ENCODE data around the gene SMYD5.

Gene SMYD5

DNA sequence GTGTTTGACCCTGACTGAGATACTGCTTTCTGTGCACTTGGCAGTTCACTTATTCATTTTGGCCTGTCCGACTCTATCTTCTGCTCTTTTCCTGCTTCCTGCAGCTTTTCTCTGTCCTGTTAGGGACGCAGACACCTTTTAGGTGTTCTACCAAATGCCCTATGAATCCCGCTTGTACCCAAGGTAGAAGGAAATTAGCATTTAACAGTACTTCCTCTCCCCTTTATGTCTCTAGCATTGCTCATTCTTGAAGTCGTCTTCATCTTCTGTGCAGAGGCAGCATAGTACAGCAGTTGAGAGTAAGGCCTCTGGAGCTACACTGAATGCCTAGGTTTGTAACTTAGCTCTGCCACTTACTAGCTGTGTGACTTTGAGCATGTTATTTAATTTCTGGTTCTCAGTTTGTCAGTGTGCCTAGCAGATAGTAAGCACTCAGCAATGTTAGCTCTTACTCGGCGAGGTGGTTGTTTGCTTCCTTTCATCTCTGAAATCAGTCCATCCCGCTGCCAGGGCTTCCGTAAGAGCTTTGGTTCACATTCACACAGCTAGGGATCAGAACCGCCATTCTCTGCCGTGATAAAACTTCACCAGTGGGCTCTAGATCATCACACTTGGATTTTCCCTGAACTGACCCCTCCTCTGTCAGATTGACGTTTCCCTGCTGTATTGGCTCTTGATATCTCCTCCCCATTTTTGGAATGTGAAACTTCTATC lies 21.4 kb downstream of the SMYD5 start:
- in situ Hi-C loops (cut with HindIII; ENCODE audit: low sequenced_read_pairs) = loop anchor here (5.0 kb wide), 1 partner anchor 57 kb away; the partner anchor contains the start of gene EGR4

GRCh38 chr2:73237168-73237567 lies 23.1 kb downstream of the SMYD5 start:
- in situ Hi-C loops (cut with HindIII; ENCODE audit: low sequenced_read_pairs) = loop anchor here (5.0 kb wide), 1 partner anchor 55 kb away; the partner anchor contains the start of gene EGR4

GRCh38 chr2:73238149-73238548 lies 24.1 kb downstream of the SMYD5 start:
- in situ Hi-C loops (cut with HindIII; ENCODE audit: low sequenced_read_pairs) = loop anchor here (5.0 kb wide), 1 partner anchor 54 kb away; the partner anchor contains the start of gene EGR4

DNA sequence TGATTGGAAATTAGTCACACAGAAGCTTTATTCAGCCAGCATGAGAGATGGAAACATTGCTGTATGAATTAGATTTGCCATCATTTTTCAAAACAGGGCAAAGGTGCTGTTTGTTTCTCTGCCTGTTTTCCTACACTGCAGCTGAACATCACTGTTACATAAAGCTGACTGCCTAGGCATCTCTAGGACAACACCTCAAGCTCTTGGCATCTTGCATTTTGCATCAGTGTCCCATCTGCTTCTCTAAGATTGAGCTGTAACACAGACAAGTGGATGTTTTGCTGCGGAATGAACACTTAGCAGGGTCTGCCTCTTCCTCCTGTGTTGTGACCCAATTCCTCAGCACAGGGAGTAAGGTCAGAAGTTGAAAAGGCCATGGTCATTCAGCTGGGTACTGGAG lies 24.9 kb downstream of the SMYD5 start:
- in situ Hi-C loops (cut with HindIII; ENCODE audit: low sequenced_read_pairs) = loop anchor here (5.0 kb wide), 1 partner anchor 53 kb away; the partner anchor contains the start of gene EGR4

DNA sequence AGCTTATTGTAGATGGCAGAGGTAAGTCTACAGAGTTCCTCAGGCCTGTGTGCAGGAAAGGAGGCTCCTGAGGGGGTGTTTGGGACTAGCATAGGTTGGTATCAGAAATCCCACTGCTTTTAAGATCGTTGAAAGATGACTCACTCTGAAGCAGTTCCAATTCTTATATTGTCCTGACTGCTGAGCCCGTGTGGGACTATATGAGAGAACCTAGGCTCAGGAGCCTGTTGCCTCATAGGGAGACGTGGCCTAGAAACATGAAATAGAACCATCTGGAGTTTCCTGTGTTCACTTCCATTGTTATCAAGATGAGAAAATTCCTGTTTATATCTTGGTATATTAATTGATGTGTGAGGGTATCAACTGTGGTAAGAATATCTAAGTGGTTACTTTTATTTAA lies 25.7 kb downstream of the SMYD5 start:
- in situ Hi-C loops (cut with HindIII; ENCODE audit: low sequenced_read_pairs) = loop anchor here (5.0 kb wide), 1 partner anchor 53 kb away; the partner anchor contains the start of gene EGR4

DNA sequence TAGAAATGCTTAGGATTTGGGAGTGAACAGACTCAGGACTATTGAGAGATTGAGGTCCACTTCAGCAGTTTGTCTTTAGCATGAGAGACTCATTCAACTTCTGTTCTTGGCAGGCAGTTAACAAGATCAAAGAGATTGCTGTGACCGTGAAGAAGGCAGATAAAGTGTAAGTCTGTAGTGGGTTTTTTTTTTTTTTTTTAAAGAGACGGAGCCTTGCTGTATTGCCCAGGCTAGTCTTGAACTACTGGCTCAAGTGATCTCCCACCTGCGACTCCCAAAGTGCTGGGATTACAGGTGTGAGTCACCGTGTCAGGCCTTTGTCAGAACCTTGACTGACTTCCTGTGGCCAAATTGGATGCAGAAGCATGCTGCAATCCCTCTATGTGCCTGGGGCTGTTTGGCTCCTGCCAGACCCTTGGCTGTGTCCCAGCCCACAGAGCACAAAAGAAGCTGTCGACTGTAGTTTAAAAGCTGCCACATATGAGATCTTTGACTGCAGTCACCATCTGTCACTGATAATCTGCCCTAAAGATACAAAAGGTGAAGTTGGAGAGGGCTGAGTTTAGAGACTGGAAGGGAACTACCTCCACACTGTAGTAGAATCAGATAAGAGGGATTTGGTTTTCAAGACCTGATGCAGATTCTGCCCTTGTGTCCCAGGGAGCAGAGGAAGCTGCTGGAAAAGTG lies 30.0 kb downstream of the SMYD5 start:
- in situ Hi-C loops (cut with HindIII; ENCODE audit: low sequenced_read_pairs) = no loop called here

DNA sequence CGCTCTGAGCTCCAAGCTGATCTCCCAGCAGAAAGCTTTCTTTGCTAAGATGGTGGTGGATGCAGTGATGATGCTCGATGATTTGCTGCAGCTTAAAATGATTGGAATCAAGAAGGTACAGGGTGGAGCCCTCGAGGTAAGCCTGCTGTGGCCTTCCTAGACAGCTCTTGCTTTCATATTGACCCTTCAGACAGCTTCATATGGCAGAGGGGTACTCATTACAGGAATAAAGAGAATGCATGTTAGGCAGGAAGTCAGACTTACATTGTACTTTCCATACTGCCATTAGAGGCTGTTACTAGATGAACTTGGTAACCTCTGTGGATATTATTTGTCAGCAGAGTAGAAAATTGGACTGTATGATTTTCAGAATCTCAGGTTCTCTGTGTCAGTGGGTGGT lies 30.5 kb downstream of the SMYD5 start:
- in situ Hi-C loops (cut with HindIII; ENCODE audit: low sequenced_read_pairs) = no loop called here

DNA sequence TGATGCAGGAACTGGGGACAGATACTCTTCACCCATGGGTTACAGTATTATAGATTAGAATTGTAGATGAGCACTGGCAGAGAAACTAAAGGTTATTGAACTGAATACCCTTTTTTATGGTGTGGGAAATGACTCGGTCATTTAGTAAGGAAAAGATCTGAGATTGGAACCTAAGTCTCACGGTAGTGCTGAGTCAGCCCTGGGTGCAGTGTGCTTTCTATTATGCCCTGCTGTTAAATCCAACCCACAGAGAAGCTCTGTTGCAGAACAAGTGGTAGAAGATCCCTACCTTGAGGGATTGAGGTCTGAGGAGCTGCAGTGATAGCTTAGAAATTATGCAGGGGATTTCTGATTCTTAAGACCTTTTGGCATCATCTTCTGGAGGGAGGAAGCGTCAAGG lies 32.8 kb downstream of the SMYD5 start:
- in situ Hi-C loops (cut with HindIII; ENCODE audit: low sequenced_read_pairs) = no loop called here

DNA sequence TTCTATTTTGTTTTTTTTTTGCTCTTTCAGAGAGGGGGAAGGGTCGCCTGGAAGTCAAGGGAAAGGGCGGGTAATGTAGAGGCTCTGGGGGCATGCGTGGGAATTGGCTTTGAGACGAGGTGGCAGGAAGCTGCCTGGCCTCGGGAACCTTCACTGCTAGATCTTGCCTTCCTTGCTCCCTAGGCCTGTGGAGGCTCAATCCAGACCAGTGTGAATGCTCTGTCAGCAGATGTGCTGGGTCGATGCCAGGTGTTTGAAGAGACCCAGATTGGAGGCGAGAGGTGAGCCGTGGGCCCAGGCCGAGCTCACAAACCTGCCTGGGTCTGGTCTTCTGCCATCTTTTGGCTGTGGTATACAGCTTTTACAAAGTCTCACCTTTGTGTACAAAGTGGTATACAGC lies 35.6 kb downstream of the SMYD5 start:
- in situ Hi-C loops (cut with HindIII; ENCODE audit: low sequenced_read_pairs) = no loop called here

DNA sequence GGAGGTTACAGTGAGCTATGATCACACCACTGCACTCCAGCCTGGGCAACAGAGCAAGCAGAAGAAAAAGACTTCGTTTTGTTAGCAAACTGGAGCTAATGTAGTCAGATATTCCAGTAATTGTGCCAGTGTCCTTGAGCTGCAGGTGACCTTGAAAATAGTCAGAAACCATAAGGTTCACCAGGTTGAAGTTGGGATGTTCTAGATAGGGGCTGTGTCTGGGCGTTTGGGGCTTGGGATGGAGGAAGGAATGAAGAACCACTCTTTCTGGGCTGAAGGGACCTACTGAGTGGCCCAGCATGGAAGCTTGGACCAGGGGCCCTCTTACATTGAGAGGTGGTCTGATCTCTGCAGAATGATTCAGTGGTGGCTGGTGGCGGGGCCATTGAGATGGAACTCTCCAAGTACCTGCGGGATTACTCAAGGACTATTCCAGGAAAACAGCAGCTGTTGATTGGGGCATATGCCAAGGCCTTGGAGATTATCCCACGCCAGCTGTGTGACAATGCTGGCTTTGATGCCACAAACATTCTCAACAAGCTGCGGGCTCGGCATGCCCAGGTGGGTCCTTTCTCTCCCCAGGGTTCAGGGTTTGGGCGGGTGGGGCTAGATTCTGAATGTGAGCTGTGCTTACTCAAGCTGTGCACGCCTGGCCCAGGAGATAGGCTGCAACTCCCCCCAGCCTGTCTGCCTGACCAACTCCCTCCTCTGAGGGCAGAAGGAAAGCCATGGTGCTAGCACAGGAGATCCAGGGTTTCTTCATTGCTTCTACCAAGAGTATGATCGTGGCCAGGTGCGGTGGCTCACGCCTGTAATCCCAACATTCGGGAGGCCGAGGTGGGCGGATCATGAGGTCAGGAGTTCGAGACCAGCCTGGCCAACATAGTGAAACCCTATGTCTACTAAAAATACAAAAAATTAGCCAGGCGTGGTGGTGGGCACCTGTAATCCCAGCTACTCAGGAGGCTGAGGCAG lies 37.1 kb downstream of the SMYD5 start:
- in situ Hi-C loops (cut with HindIII; ENCODE audit: low sequenced_read_pairs) = no loop called here

DNA sequence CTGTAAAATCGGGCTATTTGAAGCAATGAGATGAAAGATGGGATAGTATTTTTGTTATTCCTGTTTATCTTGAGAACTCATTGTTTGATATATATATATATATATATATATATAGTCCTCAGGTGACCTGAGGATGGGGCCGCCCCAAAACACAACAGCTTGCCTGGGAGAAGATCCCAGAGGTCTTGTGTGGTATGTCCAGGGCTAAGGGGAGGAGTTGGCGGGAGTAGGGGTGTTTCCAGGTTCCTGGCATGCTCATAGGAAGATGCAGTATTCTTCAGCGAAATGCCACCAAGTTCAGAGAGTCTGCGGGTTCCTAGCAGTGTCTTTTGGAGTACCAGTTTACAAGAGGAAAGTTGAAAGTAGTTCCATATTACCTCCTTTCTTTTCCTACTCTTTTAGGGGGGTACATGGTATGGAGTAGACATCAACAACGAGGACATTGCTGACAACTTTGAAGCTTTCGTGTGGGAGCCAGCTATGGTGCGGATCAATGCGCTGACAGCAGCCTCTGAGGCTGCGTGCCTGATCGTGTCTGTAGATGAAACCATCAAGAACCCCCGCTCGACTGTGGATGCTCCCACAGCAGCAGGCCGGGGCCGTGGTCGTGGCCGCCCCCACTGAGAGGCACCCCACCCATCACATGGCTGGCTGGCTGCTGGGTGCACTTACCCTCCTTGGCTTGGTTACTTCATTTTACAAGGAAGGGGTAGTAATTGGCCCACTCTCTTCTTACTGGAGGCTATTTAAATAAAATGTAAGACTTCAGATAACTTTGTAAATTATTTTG lies 38.4 kb downstream of the SMYD5 start:
- in situ Hi-C loops (cut with HindIII; ENCODE audit: low sequenced_read_pairs) = no loop called here

GRCh38 chr2:73253400-73253799 lies 39.4 kb downstream of the SMYD5 start:
- in situ Hi-C loops (cut with HindIII; ENCODE audit: low sequenced_read_pairs) = no loop called here

- in situ Hi-C loops (cut with HindIII; ENCODE audit: low sequenced_read_pairs) = no loop called here
Observed at GRCh38 chr2:73253901-73254300, 39.9 kb downstream of the SMYD5 start.

GRCh38 chr2:73254343-73255006 lies 40.4 kb downstream of the SMYD5 start:
- in situ Hi-C loops (cut with HindIII; ENCODE audit: low sequenced_read_pairs) = no loop called here

DNA sequence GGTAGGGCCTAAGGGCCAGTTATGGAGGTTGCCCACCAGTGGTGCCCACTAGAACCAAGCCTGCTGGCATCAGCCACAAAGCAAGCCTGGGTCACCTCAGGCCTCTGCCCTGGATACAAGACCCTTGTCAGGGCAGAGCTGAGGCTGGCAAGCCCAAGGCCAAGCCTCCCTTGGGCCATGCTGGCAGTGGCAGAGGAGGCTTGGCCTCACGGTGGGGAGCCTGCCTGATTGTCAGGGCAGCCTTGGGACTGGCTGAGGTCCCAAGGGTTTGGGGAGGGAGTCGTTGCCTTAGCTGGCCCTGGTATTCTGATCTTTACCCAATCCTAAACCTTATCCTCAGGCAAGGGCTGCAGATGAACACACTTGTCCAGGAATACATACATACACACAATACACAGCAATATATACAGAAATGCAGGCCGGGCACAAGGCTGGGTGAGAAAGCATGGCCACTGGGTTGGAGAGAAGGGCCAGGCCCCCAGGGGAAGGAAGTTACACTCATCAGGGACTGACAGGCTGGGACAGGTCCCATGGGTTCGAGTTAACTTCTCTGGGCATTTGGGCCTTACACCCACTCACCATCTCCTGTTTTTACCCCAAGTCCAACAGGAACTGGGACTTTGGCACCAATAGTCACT lies 41.1 kb downstream of the SMYD5 start:
- in situ Hi-C loops (cut with HindIII; ENCODE audit: low sequenced_read_pairs) = no loop called here

GRCh38 chr2:73255907-73256617 lies 42.0 kb downstream of the SMYD5 start:
- in situ Hi-C loops (cut with HindIII; ENCODE audit: low sequenced_read_pairs) = no loop called here

DNA sequence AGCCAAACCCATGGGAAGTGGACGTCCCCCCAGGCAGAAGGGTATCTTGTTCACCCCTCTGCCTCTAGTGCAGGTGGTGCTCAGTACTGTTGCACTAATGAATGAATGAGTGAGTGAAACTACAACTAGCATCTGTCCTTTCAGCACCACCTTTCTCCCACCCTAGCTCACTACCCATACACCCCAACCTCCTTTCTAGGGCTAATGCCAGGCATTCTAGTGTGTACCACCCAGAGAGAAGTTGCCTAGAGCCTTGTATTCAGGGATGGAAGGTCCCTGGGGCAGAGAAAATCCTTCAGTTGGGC lies 42.5 kb downstream of the SMYD5 start:
- in situ Hi-C loops (cut with HindIII; ENCODE audit: low sequenced_read_pairs) = no loop called here

DNA sequence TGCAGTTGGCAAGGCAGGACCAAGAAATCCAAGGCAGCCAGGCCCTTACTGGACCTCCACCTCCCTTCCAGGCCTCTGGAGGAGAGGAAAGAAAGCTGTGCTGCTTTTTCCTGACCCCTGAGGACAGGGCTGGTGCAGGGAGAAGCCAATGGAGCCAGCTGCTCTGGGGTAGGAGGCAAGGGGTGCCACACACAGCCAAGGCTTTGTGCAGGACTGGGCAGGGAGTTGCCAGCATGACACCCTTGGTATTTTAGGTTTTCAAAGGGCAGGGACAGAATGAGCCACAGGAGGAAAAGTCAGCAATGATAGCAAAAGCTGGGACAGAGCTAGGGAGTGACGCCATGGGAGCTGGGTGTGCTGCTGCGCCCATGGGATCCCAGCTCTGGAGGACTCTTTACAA lies 43.0 kb downstream of the SMYD5 start:
- in situ Hi-C loops (cut with HindIII; ENCODE audit: low sequenced_read_pairs) = no loop called here

Measured in DLD1 (cell line).